Eye (tissue), 1 donor: ENCODE data around the gene PITX2.
"Not testable (repeated sequence)": the region's sequence is repeated elsewhere in the genome, so short reads cannot be mapped to it uniquely, and the experiment has no call there.

Experiments
- DNase-seq: peaks from one replicate; pipeline ENCODE4 v3.0.0-alpha.2; 2015

PITX2 gene

DNA sequence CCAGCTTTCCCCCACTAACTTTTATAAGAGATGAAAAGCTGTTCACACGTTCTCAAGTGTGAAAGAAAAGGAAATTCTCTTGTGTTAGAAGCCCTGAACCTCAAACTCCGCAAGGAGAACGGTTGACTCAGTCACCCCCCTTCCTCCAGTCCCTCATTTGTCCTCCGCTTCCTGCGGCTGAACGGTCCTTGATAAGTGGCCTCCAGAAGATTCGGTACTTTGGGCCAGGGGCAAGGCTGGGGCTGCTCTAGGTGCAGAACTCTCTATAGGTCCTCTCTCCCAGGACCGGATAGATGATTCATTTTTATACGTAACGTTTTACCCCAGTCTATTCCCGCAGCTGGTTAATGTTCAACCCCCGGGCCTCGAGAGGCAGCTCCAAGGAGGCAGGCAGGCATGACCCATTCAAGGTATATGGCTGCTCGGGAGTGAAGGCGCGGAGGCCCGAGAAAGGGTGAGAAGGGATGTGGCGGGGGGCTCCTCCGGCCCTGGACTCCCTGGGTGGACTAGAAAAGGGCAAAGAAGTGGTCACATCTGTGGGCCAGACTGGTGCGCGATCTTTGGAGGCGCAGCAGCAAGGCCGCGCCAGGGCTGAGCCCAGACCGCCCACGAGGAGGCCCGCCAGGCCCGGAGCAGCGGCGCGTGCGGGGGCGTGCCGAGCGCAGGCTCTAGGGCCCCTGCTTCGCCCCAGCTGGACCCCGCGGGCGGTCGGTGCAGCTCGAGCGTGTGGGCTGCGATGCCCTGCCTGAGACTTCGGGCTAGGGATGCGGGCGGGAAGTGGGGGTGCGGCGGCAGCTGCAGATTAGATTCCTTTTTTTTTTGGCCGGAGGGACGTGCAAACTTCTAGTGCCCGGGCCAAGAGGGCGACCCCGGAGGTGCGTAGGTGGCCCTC, 11.7 kb downstream of the PITX2 start:
- peak; percentile 66 for DNase-seq

- no peak for DNase-seq
These were observed 12.3 kb downstream of the PITX2 start for GRCh38 chr4:110610620-110610939.

DNA sequence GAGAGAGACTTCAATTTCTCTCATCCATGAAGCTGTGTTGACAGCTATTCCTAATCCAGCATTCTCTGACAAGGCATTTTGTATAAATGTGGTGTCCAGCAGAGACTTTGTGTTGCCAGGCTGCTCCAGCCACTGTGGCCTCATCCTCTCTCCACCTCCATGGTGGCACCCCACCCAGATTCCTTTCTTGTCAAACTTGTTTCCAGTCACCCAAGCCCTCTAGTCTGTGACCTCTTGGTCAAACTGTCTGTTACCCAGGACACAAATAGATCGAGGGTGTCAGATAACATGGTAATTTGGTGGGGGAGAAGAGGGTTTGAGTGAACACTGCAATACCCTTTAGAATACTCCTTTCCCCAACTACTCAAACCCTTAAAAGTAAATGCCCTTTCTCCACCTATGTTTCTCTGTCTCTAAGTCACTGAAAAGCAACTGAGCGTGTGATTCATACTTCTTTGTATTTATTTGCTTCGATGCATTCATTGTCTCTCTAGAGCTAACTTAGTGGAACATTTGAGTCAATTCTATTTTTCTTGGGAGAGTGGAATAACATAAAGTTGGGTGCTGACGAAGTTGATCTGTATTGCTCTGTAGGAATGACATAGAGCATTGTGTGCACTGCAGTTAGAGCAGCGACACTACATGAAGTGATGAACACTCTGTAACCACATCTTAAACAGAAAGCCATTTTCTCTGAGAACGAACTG, 13.7 kb downstream of the PITX2 start:
- peak; percentile 42 for DNase-seq

DNA sequence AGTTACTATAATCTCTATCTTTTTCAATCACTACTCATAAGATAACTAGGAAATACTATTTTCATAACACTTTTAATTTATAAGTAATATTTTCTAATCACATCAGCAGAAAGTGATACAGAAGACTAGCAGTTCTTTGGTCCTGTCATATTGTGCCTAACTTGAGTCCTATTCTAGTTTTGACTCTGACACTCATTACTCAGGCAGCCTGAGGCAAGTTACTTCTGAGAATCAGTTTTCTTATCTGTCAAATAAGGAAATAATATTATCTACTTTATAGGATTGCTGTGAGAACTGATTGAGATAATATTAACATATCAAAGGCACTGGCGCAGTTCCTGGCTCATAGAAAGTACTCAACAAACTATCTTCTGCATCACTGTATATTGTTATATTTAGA, 17.8 kb downstream of the PITX2 start:
- no peak for DNase-seq

DNA sequence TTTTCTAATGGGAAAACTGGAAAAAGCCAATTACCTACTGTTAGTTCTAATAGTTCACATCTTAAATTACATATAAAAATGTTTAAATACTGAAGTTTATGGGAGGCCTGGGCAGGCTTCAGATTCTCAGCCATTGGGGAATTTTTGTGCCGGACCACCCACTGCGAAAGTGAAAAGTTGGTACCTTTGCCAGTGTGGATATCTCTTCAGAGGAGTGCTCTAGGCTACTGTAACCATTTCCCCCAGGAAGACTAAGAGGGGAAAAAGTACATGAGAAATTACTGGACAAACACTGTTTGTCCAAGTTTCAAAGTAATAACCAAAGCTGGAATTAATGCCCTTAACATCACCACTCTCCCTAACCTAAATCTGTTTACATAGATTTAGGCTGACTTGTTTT, 20.8 kb downstream of the PITX2 start:
- DNase-seq = no peak

- no peak for DNase-seq
These were observed 25.3 kb downstream of the PITX2 start for GRCh38 chr4:110597582-110597981.

DNA sequence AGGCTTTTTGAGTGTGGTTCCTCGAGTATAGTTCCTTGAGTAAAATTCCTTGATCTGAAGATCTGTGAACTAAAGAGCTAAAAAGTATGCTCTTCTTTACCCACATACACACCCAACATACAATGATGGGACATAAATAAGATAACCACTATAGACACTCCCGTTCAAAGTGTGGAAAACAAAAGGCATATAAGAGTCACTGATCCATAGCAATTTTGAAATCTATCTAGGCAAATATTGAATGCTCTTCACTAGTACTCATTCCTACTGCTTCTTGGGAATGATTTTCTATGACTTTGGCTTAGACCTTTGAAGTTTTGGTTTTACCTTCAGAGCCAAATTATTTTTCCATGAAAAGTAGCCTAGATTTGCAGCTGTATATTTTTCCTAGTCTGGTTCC, 26.4 kb downstream of the PITX2 start:
- DNase-seq = no peak

DNA sequence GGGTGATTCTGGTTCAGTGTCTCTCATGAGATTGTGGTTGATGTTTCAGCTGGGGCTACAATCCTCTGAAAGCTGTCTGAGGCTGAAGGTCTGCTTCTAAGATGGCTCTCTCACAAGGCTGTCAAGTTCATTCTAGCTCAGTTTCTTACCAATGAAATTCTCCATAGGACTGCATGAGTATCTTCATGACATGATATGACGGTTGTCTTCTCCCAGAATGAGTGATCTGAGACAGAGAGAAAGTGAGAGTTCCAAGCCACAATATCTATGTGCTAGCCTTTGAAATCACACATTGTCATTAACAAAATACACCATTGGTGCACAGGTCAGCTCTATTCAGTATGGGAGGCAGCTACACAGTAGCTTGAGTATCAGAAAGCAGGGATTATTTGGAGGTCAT, 27.3 kb downstream of the PITX2 start:
- DNase-seq = no peak

DNA sequence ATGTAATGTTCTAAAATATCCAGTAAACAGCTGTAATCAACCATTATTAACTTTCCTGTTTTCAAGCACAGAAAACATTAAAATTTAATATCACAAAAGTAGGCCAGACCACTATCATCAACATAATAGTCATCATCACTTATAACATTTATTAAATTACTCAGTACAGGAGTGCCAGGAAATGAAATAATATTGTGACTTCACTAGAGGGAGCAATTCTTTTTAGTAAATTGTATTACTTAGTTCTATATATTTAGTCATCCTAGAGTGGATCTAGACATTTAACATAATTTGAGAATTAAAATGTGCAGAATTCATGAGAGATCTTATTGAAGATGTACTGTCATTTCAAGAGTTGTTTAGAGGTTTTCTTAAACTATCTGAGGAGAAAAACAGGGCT, 33.6 kb downstream of the PITX2 start:
- DNase-seq = no peak

GRCh38 chr4:110587666-110588285, 35.1 kb downstream of the PITX2 start:
- DNase-seq = no peak

DNA sequence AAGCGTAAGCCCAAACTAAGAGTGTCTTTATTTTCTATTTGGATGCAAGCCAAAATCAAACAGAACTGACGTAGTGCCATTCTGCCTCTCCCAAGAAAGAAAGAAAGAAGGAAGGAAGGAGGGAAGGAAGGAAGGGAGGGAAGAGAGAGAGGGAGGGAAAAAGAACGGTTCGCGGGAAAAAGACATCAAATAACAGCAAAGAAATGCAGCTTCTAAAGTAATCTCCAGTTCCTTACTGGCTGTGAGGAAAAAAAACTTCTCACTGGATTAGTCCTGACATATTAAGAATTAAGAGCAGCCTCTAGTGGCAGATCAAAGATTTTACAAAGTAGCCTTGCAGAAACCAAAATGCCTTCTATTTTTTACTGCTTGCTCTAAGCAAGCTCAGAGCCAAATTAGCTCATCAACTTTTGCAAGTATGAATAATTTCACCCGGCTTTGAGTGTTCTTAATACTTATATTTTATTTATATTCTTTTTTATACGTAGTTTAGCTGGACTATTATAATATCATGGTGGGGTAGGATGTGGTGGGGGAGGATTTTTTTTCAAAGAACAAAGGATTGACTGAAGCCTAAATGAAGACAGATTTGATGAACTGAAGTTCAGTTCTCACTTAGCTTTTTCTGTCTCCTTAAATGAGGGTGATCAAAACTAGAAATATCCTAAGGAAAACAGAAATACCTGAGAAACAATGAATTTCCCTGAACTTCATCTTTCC, 36.6 kb downstream of the PITX2 start:
- peak; percentile 49 for DNase-seq

- DNase-seq = not testable (repeated sequence)
These were observed 46.2 kb downstream of the PITX2 start for GRCh38 chr4:110576696-110577095.
